B cell (primary cell): ENCODE measurements around the gene PSRC1. TPM values are rescaled to one million over a fixed set of nuclear protein-coding genes. Genes with fewer than 3 reads are reported as not detected.

Experiments used
- ATAC-seq: fragments of 200-7000 bp; cut with Tn5 transposase; one replicate; pipeline ENCODE4 v1.10.0; 2021; ENCODE audit warnings: low read depth, mild to moderate bottlenecking, moderate number of reproducible peaks, moderate library complexity
- CTCF ChIA-PET: fragments of 350-600 bp; sonication (Branson Sonifier 250); formaldehyde crosslinking; loops from one replicate; lab custom pipeline; 2021; ENCODE audit warnings: antibody characterized with exemption, inconsistent platforms; lab: Charles Lee
- POLR2A ChIA-PET: fragments of 350-600 bp; sonication (Branson Sonifier 250); formaldehyde crosslinking; loops from one replicate; lab custom pipeline; 2021; ENCODE audit warnings: antibody characterized with exemption; lab: Charles Lee
- DNase-seq: peaks from one replicate; pipeline ENCODE4 v3.0.0; 2013
- H2AFZ ChIP-seq: 2 replicates; pipeline ENCODE4 v1.6.1; 2012; ENCODE audit warnings: mild to moderate bottlenecking, low read depth, low read length; ENCODE audit not compliant: insufficient read depth, poor library complexity, severe bottlenecking
- H3K27ac ChIP-seq, 2 donors: 1 replicate in 1 of 2; 2 replicates in 1 of 2; pipeline ENCODE4 v1.5.1; 2012 to 2013; ENCODE audit warnings: low read length in 2 of 2, mild to moderate bottlenecking in 2 of 2, moderate library complexity in 1 of 2
- H3K27me3 ChIP-seq, 4 experiments: fragments of 200-600 bp in 1 of 4; sonication (generic) in 1 of 4; replicated peaks in 1 of 4; 1 replicate in 2 of 4; 2 replicates in 2 of 4; pipeline versions ENCODE4 v1.6.1 to v1.7.0; 2013 to 2016; ENCODE audit warnings: low read length in 3 of 4, mild to moderate bottlenecking in 2 of 4, mixed read lengths in 1 of 4, moderate library complexity in 1 of 4; ENCODE audit not compliant: insufficient read depth in 4 of 4, control insufficient read depth in 3 of 4; ENCODE audit errors: control extremely low read depth in 1 of 4
- H3K36me3 ChIP-seq, 2 experiments: replicated peaks in 1 of 2; 1 replicate in 1 of 2; 2 replicates in 1 of 2; pipeline versions ENCODE4 v1.6.1 to v1.7.1; 2013; ENCODE audit warnings: low read length in 1 of 2; ENCODE audit not compliant: insufficient read depth in 2 of 2, control insufficient read depth in 1 of 2; ENCODE audit errors: control extremely low read depth in 1 of 2, extremely low read depth in 1 of 2
- H3K4me1 ChIP-seq, 2 donors: fragments of 200-600 bp in 1 of 2; sonication (generic) in 1 of 2; 1 replicate in 1 of 2; 2 replicates in 1 of 2; pipeline versions ENCODE4 v1.5.1 to v1.6.1; 2013 to 2017; ENCODE audit warnings: low read length in 2 of 2; ENCODE audit not compliant: control insufficient read depth in 2 of 2, insufficient read depth in 2 of 2
- H3K4me2 ChIP-seq: replicated peaks from 2 replicates; pipeline ENCODE3; 2012; ENCODE audit warnings: mild to moderate bottlenecking, low read depth, low read length; ENCODE audit not compliant: poor library complexity, severe bottlenecking
- H3K4me3 ChIP-seq, 5 experiments: fragments of 200-600 bp in 1 of 5; sonication (generic) in 1 of 5; 1 replicate in 3 of 5; 2 replicates in 2 of 5; pipeline versions ENCODE4 v1.5.1 to v1.7.0; 2011 to 2016; ENCODE audit warnings: low read length in 4 of 5, mild to moderate bottlenecking in 4 of 5, low read depth in 2 of 5, control low read depth in 1 of 5, moderate library complexity in 1 of 5; ENCODE audit not compliant: insufficient read depth in 1 of 5; ENCODE audit errors: control extremely low read depth in 1 of 5, extremely low read depth in 1 of 5
- H3K79me2 ChIP-seq: fragments of 200-600 bp; sonication (generic); one replicate; pipeline ENCODE4 v1.6.0; 2016; ENCODE audit warnings: low read length; ENCODE audit not compliant: control insufficient read depth, insufficient read depth
- H3K9ac ChIP-seq: fragments of 200-600 bp; sonication (generic); 2 replicates; pipeline ENCODE4 v1.6.1; 2017; ENCODE audit warnings: mild to moderate bottlenecking, low read length, moderate library complexity
- H3K9me3 ChIP-seq, 3 donors: one replicate each; pipeline versions ENCODE4 v1.6.1 to v1.7.1; 2013; ENCODE audit warnings: low read length in 2 of 3; ENCODE audit not compliant: control insufficient read depth in 2 of 3, insufficient read depth in 1 of 3; ENCODE audit errors: control extremely low read depth in 1 of 3
- H4K20me1 ChIP-seq: 2 replicates; pipeline ENCODE4 v1.6.0; 2012; ENCODE audit warnings: mild to moderate bottlenecking, low read length; ENCODE audit not compliant: insufficient read depth, control insufficient read depth, poor library complexity, severe bottlenecking
- H3K27ac Mint-ChIP-seq: one replicate; pipeline ENCODE4 v1.8.0; 2021; ENCODE audit warnings: mixed read lengths
- H3K27me3 Mint-ChIP-seq: one replicate; pipeline ENCODE4 v1.8.0; 2021; ENCODE audit warnings: mixed read lengths
- H3K4me1 Mint-ChIP-seq: one replicate; pipeline ENCODE4 v1.8.0; 2021; ENCODE audit warnings: mixed read lengths
- H3K4me3 Mint-ChIP-seq: one replicate; pipeline ENCODE4 v1.8.0; 2021; ENCODE audit warnings: mixed read lengths
- H3K9me3 Mint-ChIP-seq: one replicate; pipeline ENCODE4 v1.8.0; 2022; ENCODE audit warnings: mixed read lengths; ENCODE audit not compliant: insufficient read depth
- EZH2 ChIP-seq: IDR thresholded peaks from 2 replicates; pipeline ENCODE4 v1.6.1; 2012; ENCODE audit warnings: borderline replicate concordance, low read depth, mild to moderate bottlenecking, moderate library complexity, low read length; ENCODE audit not compliant: insufficient read depth, poor library complexity, severe bottlenecking
- WGBS: methylation state at CpG from one replicate; pipeline ENCODE4 v1.1.5; 2013; ENCODE audit warnings: missing lambda C conversion rate; ENCODE audit not compliant: insufficient coverage; 5-methylcytosine and 5-hydroxymethylcytosine counted together
- intact Hi-C: fragments of 100-400 bp; cut with micrococcal nuclease; formaldehyde crosslinking; loops from one replicate; pipeline ENCODE4 v1.10.0; 2022
- polyA plus RNA-seq: library from polyadenylated mRNA; depleted of rRNA; stranded (reverse); fragments of >200 nt; gene quantifications from 2 replicates; pipeline ENCODE4 v1.2.3, GENCODE V29; 2012
- total RNA-seq, 2 donors: library from RNA; stranded (reverse); fragments of 120-200 nt in 1 of 2; gene quantifications; 1 replicate in 1 of 2; 2 replicates in 1 of 2; pipeline versions ENCODE4 v1.2.3 to v1.2.4, GENCODE V29; 2013 to 2022
- TF ChIP-seq, protein P1 (sequence below): fragments of 200-600 bp; IDR thresholded peaks from one replicate; pipeline ENCODE4 v1.8.0; 2022; ENCODE audit warnings: antibody characterized with exemption, mild to moderate bottlenecking

Gene PSRC1
- total and polyA plus RNA-seq, 2 donors (not counting 1 experiment from before 2014, with no cell fraction given): 0.25 TPM; not detected in 1

DNA sequence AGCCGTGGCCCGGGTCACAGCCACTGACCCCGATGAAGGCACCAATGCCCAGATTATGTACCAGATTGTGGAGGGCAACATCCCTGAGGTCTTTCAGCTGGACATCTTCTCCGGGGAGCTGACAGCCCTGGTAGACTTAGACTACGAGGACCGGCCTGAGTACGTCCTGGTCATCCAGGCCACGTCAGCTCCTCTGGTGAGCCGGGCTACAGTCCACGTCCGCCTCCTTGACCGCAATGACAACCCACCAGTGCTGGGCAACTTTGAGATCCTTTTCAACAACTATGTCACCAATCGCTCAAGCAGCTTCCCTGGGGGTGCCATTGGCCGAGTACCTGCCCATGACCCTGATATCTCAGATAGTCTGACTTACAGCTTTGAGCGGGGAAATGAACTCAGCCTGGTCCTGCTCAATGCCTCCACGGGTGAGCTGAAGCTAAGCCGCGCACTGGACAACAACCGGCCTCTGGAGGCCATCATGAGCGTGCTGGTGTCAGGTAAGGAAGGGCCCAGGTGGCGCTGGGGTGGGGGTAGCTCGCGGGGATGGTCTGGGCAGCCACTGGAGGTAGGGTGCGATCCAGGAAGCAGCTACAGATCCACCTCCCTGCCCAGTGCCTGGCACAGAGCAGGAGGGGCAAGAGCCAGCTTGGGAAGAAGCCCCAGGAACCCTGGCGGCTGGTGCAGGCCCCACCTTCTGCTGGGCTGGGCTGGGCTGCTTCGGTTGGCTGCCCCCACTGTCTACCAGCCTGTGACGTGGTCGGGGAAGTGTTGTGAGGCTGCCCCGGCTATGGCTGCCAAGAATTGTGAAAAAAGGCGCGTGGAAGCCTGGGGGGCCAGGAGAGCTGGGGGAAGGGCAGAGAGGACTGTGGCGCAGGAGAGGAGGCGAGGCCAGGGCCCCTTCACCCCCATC lies 29.8 kb downstream of the PSRC1 start:
- Mint-ChIP-seq H3K27ac (peak overlapping the region; percentile 74), H3K4me1 (peaks cover 11% of the 10 kb centered on the region), H3K4me3 (peak overlapping the region; percentile 61), H3K27me3 (peaks cover 10% of the 10 kb centered on the region), H3K9me3 (no peaks in the 10 kb centered on the region)
- ATAC-seq: peak; percentile 39
- peaks cover 0 to 23% (median 10%) of the 10 kb centered on the region in 4 experiments for H3K27me3 ChIP-seq
- no peak overlapping the region for H3K4me2 ChIP-seq
- H2AFZ ChIP-seq: peak overlapping the region; percentile 32
- CTCF ChIA-PET: interaction anchor here (1.0 to 2.4 kb wide), 5 partner anchors 12 to 279 kb away, joined by 3 to 8 read pairs (median 5); no protein-coding TSS in a partner anchor
- H3K9ac ChIP-seq: no peak overlapping the region
- H3K36me3 ChIP-seq: no peaks in the 10 kb centered on the region
- intact Hi-C loops: no loop called here
- H3K4me3 ChIP-seq: no peak overlapping the region
- 85% methylated on average over 28 of the region's 33 CpGs for WGBS
- no peak overlapping the region for H3K27ac ChIP-seq
- DNase-seq: no peak
- POLR2A ChIA-PET: no interaction called here
- H3K4me1 ChIP-seq: peaks cover 11 to 24% of the 10 kb centered on the region in 2 donors
- no peaks in the 10 kb centered on the region for H3K79me2 ChIP-seq
- peaks cover 4% of the 10 kb centered on the region for H4K20me1 ChIP-seq
- peaks cover 0 to 16% (median 0%) of the 10 kb centered on the region in 3 donors for H3K9me3 ChIP-seq
- TF ChIP-seq EZH2: no peak
- TF ChIP-seq, protein P1, sequence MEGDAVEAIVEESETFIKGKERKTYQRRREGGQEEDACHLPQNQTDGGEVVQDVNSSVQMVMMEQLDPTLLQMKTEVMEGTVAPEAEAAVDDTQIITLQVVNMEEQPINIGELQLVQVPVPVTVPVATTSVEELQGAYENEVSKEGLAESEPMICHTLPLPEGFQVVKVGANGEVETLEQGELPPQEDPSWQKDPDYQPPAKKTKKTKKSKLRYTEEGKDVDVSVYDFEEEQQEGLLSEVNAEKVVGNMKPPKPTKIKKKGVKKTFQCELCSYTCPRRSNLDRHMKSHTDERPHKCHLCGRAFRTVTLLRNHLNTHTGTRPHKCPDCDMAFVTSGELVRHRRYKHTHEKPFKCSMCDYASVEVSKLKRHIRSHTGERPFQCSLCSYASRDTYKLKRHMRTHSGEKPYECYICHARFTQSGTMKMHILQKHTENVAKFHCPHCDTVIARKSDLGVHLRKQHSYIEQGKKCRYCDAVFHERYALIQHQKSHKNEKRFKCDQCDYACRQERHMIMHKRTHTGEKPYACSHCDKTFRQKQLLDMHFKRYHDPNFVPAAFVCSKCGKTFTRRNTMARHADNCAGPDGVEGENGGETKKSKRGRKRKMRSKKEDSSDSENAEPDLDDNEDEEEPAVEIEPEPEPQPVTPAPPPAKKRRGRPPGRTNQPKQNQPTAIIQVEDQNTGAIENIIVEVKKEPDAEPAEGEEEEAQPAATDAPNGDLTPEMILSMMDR: no peak
